HEK293 (cell line): ENCODE measurements around the gene GNL2.
"Not testable (repeated sequence)": the region's sequence is repeated elsewhere in the genome, so short reads cannot be mapped to it uniquely, and the experiment has no call there.

Source experiments
- CTCF ChIA-PET: fragments of 350-600 bp; formaldehyde crosslinking; extraction: SDS; loops from one replicate; lab custom pipeline; 2021; ENCODE audit warnings: antibody characterized with exemption; lab: Yijun Ruan, JAX
- POLR2A ChIA-PET: fragments of 300-600 bp; formaldehyde crosslinking; extraction: SDS; loops from one replicate; lab custom pipeline; 2020; ENCODE audit warnings: antibody characterized with exemption, inconsistent platforms; lab: Yijun Ruan, JAX
- H3K27ac ChIP-seq: fragments of 200-500 bp; sonication (Bioruptor generic); 2 replicates; pipeline ENCODE4 v1.5.1; 2014; ENCODE audit warnings: low read depth, low read length, control low read depth, inconsistent platforms; ENCODE audit errors: extremely low read depth
- H3K36me3 ChIP-seq, 2 experiments: fragments of 200-500 bp in 1 of 2; sonication (Bioruptor generic) in 1 of 2; 1 replicate in 1 of 2; 2 replicates in 1 of 2; pipeline ENCODE4 v1.5.1; 2014 to 2017; ENCODE audit warnings: inconsistent platforms in 2 of 2, low read length in 2 of 2; ENCODE audit not compliant: control insufficient read depth in 2 of 2, insufficient read depth in 1 of 2
- H3K4me1 ChIP-seq: fragments of 200-500 bp; sonication (Bioruptor generic); 2 replicates; pipeline ENCODE4 v1.5.1; 2014; ENCODE audit warnings: mild to moderate bottlenecking, low read length, inconsistent platforms; ENCODE audit not compliant: control insufficient read depth, insufficient read depth
- H3K4me3 ChIP-seq: 2 replicates; pipeline ENCODE4 v1.5.1; 2011; ENCODE audit warnings: low read depth, mild to moderate bottlenecking, control low read depth, low read length, moderate library complexity
- H3K9me3 ChIP-seq: fragments of 200-500 bp; sonication (Bioruptor generic); 2 replicates; pipeline ENCODE4 v1.5.1; 2014; ENCODE audit warnings: low read depth, low read length, inconsistent platforms; ENCODE audit not compliant: control insufficient read depth, insufficient read depth
- GFI1B ChIP-seq: fragments of 450-650 bp; formaldehyde crosslinking; IDR thresholded peaks from 2 replicates; pipeline ENCODE4 v1.5.1; 2016; ENCODE audit warnings: missing biosample characterization, missing genetic modification characterization
- IKZF3 ChIP-seq: fragments of 450-650 bp; IDR thresholded peaks from 2 replicates; pipeline ENCODE4 v1.5.0; 2018; ENCODE audit warnings: missing biosample characterization, mild to moderate bottlenecking, missing genetic modification characterization, moderate library complexity
- KLF1 ChIP-seq: fragments of 450-650 bp; formaldehyde crosslinking; IDR thresholded peaks from 2 replicates; pipeline ENCODE4 v1.5.1; 2016; ENCODE audit warnings: missing biosample characterization, missing genetic modification characterization
- RBAK ChIP-seq: fragments of 450-650 bp; formaldehyde crosslinking; IDR thresholded peaks from 2 replicates; pipeline ENCODE4 v1.5.1; 2016; ENCODE audit warnings: missing biosample characterization, missing genetic modification characterization
- ZNF138 ChIP-seq: fragments of 450-650 bp; formaldehyde crosslinking; IDR thresholded peaks from 2 replicates; pipeline ENCODE4 v1.5.1; 2016; ENCODE audit warnings: missing biosample characterization, missing genetic modification characterization, borderline replicate concordance
- ZNF146 ChIP-seq: fragments of 450-650 bp; formaldehyde crosslinking; IDR thresholded peaks from 2 replicates; pipeline ENCODE4 v1.5.1; 2016; ENCODE audit warnings: missing biosample characterization, missing genetic modification characterization
- ZNF16 ChIP-seq: fragments of 450-650 bp; formaldehyde crosslinking; IDR thresholded peaks from 2 replicates; pipeline ENCODE4 v1.5.1; 2016; ENCODE audit warnings: low read depth, missing biosample characterization, missing genetic modification characterization
- ZNF169 ChIP-seq: fragments of 450-650 bp; formaldehyde crosslinking; IDR thresholded peaks from 2 replicates; pipeline ENCODE4 v1.5.1; 2016; ENCODE audit warnings: missing biosample characterization, missing genetic modification characterization
- ZNF2 ChIP-seq: fragments of 450-650 bp; formaldehyde crosslinking; IDR thresholded peaks from 2 replicates; pipeline ENCODE4 v1.5.1; 2016; ENCODE audit warnings: missing biosample characterization, missing genetic modification characterization
- ZNF366 ChIP-seq: fragments of 450-650 bp; formaldehyde crosslinking; conservative IDR thresholded peaks from 2 replicates; pipeline ENCODE4 v1.5.1; 2016; ENCODE audit warnings: missing biosample characterization, missing genetic modification characterization
- ZNF404 ChIP-seq: fragments of 450-650 bp; formaldehyde crosslinking; IDR thresholded peaks from 2 replicates; pipeline ENCODE4 v1.5.1; 2017; ENCODE audit warnings: missing biosample characterization, missing genetic modification characterization
- ZNF433 ChIP-seq: fragments of 450-650 bp; formaldehyde crosslinking; IDR thresholded peaks from 2 replicates; pipeline ENCODE4 v1.5.1; 2016; ENCODE audit warnings: missing biosample characterization, missing genetic modification characterization, low read depth
- ZNF473 ChIP-seq: fragments of 450-650 bp; formaldehyde crosslinking; IDR thresholded peaks from 2 replicates; pipeline ENCODE4 v1.5.1; 2017; ENCODE audit warnings: missing biosample characterization, missing genetic modification characterization
- ZNF548 ChIP-seq: fragments of 450-650 bp; formaldehyde crosslinking; IDR thresholded peaks from 2 replicates; pipeline ENCODE4 v1.5.1; 2016; ENCODE audit warnings: missing biosample characterization, missing genetic modification characterization
- ZNF571 ChIP-seq: fragments of 450-650 bp; formaldehyde crosslinking; IDR thresholded peaks from 2 replicates; pipeline ENCODE4 v1.5.0; 2017; ENCODE audit warnings: missing biosample characterization, missing genetic modification characterization
- ZNF585B ChIP-seq: fragments of 450-650 bp; formaldehyde crosslinking; IDR thresholded peaks from 2 replicates; pipeline ENCODE4 v1.5.1; 2016; ENCODE audit warnings: missing biosample characterization, missing genetic modification characterization
- ZNF664 ChIP-seq: fragments of 450-650 bp; formaldehyde crosslinking; IDR thresholded peaks from 2 replicates; pipeline ENCODE4 v1.5.1; 2016; ENCODE audit warnings: missing biosample characterization, missing genetic modification characterization
- ZNF777 ChIP-seq: fragments of 450-650 bp; formaldehyde crosslinking; IDR thresholded peaks from 2 replicates; pipeline ENCODE4 v1.5.1; 2017; ENCODE audit warnings: missing biosample characterization, missing genetic modification characterization, borderline replicate concordance
- ZSCAN16 ChIP-seq: fragments of 450-650 bp; formaldehyde crosslinking; IDR thresholded peaks from 2 replicates; pipeline ENCODE4 v1.5.1; 2016; ENCODE audit warnings: missing biosample characterization, missing genetic modification characterization
- ZSCAN23 ChIP-seq: fragments of 450-650 bp; formaldehyde crosslinking; IDR thresholded peaks from 2 replicates; pipeline ENCODE4 v1.5.1; 2016; ENCODE audit warnings: missing biosample characterization, missing genetic modification characterization
- TF ChIP-seq, protein P1 (sequence below): fragments of 450-650 bp; formaldehyde crosslinking; IDR thresholded peaks from 2 replicates; pipeline ENCODE4 v1.5.1; 2016; ENCODE audit warnings: missing biosample characterization, missing genetic modification characterization, borderline replicate concordance
- TF ChIP-seq, protein P2 (sequence below): fragments of 450-650 bp; formaldehyde crosslinking; IDR thresholded peaks from 2 replicates; pipeline ENCODE4 v1.5.1; 2016; ENCODE audit warnings: missing biosample characterization, missing genetic modification characterization
- TF ChIP-seq, protein P3 (sequence below): fragments of 450-650 bp; formaldehyde crosslinking; IDR thresholded peaks from 2 replicates; pipeline ENCODE4 v1.5.1; 2016; ENCODE audit warnings: missing biosample characterization, missing genetic modification characterization

GNL2 gene

DNA sequence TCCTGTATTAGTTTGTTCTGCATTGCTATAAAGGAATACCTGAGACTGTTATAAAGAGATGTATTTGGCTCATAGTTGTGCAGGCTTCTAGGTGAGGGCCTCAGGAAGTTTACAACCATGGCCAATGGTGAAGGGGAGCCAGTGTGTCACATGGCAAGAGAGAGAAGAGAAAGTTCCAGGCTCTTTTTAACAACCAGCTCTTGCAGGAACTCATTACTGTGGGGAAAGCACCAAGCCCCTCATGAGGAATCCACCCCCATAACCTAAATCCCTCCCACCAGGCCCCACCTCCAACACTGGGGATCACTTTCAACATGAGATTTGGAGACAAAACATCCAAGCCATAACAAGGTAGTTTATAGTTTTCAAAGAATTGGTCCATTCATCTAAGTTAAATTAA lies 76.1 kb downstream of the GNL2 start (continued):
- no peak for TF ChIP-seq ZNF664 (tag by site-specific recombination)
- no peak for TF ChIP-seq ZSCAN23 (tag by site-specific recombination)
- TF ChIP-seq, protein P1, sequence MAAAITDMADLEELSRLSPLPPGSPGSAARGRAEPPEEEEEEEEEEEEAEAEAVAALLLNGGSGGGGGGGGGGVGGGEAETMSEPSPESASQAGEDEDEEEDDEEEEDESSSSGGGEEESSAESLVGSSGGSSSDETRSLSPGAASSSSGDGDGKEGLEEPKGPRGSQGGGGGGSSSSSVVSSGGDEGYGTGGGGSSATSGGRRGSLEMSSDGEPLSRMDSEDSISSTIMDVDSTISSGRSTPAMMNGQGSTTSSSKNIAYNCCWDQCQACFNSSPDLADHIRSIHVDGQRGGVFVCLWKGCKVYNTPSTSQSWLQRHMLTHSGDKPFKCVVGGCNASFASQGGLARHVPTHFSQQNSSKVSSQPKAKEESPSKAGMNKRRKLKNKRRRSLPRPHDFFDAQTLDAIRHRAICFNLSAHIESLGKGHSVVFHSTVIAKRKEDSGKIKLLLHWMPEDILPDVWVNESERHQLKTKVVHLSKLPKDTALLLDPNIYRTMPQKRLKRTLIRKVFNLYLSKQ (tag by site-specific recombination) = no peak
- TF ChIP-seq IKZF3 (tag by site-specific recombination) = no peak
- TF ChIP-seq ZNF433 (tag by site-specific recombination) = no peak
- no peak for TF ChIP-seq ZNF585B
- TF ChIP-seq ZNF777 (tag by site-specific recombination) = no peak
- TF ChIP-seq ZNF16 (tag by site-specific recombination) = no peak

DNA sequence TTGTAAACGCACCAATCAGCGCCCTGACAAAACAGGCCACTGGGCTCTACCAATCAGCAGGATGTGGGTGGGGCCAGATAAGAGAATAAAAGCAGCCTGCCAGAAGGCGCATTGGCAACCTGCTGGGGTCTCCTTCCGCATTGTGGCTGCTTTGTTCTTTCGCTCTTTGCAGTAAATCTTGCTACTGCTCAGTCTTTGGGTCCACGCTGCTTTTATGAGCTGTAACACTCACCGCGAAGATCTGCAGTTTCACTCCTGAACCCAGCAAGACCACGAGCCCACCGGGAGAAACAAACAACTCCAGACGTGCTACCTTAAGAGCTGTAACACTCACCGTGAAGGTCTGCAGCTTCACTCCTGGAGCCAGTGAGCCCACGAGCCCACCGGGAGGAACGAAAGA lies 76.8 kb downstream of the GNL2 start:
- CTCF ChIA-PET, H3K4me3 ChIP-seq, H3K27ac ChIP-seq, H3K36me3 ChIP-seq, H3K4me1 ChIP-seq, POLR2A ChIA-PET, H3K9me3 ChIP-seq: not testable (repeated sequence)

DNA sequence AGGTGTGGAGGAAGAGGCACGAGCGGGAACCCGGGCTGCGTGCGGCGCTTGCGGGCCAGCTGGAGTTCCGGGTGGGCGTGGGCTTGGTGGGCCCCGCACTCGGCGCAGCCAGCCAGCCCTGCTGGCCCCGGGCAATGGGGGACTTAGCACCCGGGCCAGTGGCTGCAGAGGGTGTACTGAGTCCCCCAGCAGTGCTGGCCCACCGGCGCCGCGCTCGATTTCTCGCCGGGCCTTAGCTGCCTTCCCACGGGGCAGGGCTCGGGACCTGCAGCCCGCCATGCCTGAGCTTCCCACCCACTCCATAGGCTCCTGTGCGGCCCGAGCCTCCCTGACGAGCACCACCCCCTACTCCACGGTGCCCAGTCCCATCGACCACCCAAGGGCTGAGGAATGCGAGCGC lies 77.5 kb downstream of the GNL2 start:
- H3K4me1 ChIP-seq, POLR2A ChIA-PET, H3K9me3 ChIP-seq, H3K27ac ChIP-seq, H3K4me3 ChIP-seq, H3K36me3 ChIP-seq: not testable (repeated sequence)
- CTCF ChIA-PET = interaction anchor here (0.9 kb wide), 1 partner anchor 83 kb away, joined by 3 read pairs; no protein-coding TSS in a partner anchor

DNA sequence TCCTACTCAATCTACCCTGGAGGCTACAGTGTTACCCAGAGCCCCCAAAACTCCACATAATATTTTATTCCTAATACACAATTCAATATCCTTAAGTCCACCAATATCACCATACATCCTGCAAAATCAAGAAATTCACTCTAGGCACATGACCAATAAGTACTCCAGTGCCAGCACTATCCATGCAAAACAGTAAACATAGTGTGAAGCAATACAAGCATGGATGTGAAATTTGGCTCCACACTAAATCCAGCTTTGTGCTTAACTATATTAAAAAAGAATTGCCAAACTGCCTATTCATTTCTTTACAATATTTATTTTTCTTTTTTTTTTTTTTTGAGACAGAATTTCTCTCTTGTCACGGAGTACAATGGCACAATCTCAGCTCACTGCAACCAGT lies 78.2 kb downstream of the GNL2 start:
- Histone ChIP-seq H3K4me1 (no peaks in the 10 kb centered on the region), H3K9me3 (no peaks in the 10 kb centered on the region), H3K36me3 (peaks cover 3 to 7% of the 10 kb centered on the region in 2 experiments; a peak in 2 of 3 replicates), H3K4me3 (no peak overlapping the region), H3K27ac (no peak overlapping the region)
- no peak for TF ChIP-seq ZSCAN23 (tag by site-specific recombination)
- TF ChIP-seq RBAK (tag by site-specific recombination) = no peak
- no peak for TF ChIP-seq ZNF169
- TF ChIP-seq ZNF473 = no peak
- TF ChIP-seq, protein P2, sequence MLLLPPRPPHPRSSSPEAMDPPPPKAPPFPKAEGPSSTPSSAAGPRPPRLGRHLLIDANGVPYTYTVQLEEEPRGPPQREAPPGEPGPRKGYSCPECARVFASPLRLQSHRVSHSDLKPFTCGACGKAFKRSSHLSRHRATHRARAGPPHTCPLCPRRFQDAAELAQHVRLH = no peak
- TF ChIP-seq ZNF548 (tag by site-specific recombination) = no peak
- TF ChIP-seq ZNF571 (tag by site-specific recombination) = no peak
- TF ChIP-seq ZNF146 (tag by site-specific recombination) = no peak
- TF ChIP-seq ZNF138 (tag by site-specific recombination) = no peak
- TF ChIP-seq KLF1 (tag by site-specific recombination) = no peak
- no peak for TF ChIP-seq ZNF404 (tag by site-specific recombination)
- TF ChIP-seq, protein P3, sequence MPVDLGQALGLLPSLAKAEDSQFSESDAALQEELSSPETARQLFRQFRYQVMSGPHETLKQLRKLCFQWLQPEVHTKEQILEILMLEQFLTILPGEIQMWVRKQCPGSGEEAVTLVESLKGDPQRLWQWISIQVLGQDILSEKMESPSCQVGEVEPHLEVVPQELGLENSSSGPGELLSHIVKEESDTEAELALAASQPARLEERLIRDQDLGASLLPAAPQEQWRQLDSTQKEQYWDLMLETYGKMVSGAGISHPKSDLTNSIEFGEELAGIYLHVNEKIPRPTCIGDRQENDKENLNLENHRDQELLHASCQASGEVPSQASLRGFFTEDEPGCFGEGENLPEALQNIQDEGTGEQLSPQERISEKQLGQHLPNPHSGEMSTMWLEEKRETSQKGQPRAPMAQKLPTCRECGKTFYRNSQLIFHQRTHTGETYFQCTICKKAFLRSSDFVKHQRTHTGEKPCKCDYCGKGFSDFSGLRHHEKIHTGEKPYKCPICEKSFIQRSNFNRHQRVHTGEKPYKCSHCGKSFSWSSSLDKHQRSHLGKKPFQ (tag by site-specific recombination) = no peak
- TF ChIP-seq ZNF777 (tag by site-specific recombination) = no peak
- no peak for TF ChIP-seq ZSCAN16
- TF ChIP-seq GFI1B (tag by site-specific recombination) = no peak
- TF ChIP-seq ZNF2 (tag by site-specific recombination) = no peak
- TF ChIP-seq ZNF366 (tag by site-specific recombination) = no peak
- ChIA-PET POLR2A (no interaction called here), CTCF (interaction anchor here (0.9 kb wide), 1 partner anchor 83 kb away, joined by 3 read pairs; no protein-coding TSS in a partner anchor)
